A549 (cell line): ENCODE results near the gene TEX11. TPM values are rescaled to one million over a fixed set of nuclear protein-coding genes. Genes with fewer than 3 reads are reported as not detected.
"Not testable (repeated sequence)": the region's sequence is repeated elsewhere in the genome, so short reads cannot be mapped to it uniquely, and the experiment has no call there.

Source experiments
- ATAC-seq, 2 experiments: fragments of 200-7000 bp in 1 of 2; fragments of >200 bp in 1 of 2; cut with Nextera tagmentation in 1 of 2; cut with Tn5 transposase in 1 of 2; 3 replicates each; pipeline versions ENCODE4 v1.8.0 to v1.9.1; 2018 to 2020; ENCODE audit warnings: mild to moderate bottlenecking in 1 of 2, moderate library complexity in 1 of 2
- CTCF ChIA-PET: fragments of 300-600 bp; sonication (Branson Sonifier 250); formaldehyde crosslinking; extraction: SDS; loops from one replicate; lab custom pipeline; 2021; ENCODE audit warnings: antibody characterized with exemption, inconsistent platforms; lab: Yijun Ruan, JAX
- POLR2A ChIA-PET: fragments of 350-600 bp; formaldehyde crosslinking; extraction: SDS; loops from one replicate; lab custom pipeline; 2021; ENCODE audit warnings: antibody characterized with exemption, inconsistent platforms; lab: Yijun Ruan, JAX
- DNase-seq, 2 experiments: peaks; one replicate each; pipeline versions ENCODE4 v3.0.0 to v3.0.0-alpha.2; 2011 to 2016; ENCODE audit warnings: low read depth in 1 of 2, low spot score in 1 of 2
- FAIRE-seq: peaks from 2 replicates; lab custom pipeline; 2011; peaks lifted over from hg19 to GRCh38; lab: Jason Lieb, UNC
- H3K27ac ChIP-seq, 2 experiments: fragments of >200 bp; sonication (Bioruptor Twin); formaldehyde crosslinking; 3 replicates each; pipeline ENCODE4 v1.5.1; 2016 to 2017
- H3K4me1 ChIP-seq: fragments of >200 bp; sonication (Bioruptor Twin); formaldehyde crosslinking; 3 replicates; pipeline ENCODE4 v1.6.1; 2016
- H3K4me2 ChIP-seq: fragments of >200 bp; sonication (Bioruptor Twin); formaldehyde crosslinking; 3 replicates; pipeline ENCODE4 v1.6.1; 2016
- H3K4me3 ChIP-seq: fragments of >200 bp; sonication (Bioruptor Twin); formaldehyde crosslinking; 3 replicates; pipeline ENCODE4 v1.5.1; 2016
- H3K9me3 ChIP-seq: fragments of >200 bp; sonication (Bioruptor Twin); formaldehyde crosslinking; 3 replicates; pipeline ENCODE4 v1.6.1; 2016
- BHLHE40 ChIP-seq: IDR thresholded peaks from 2 replicates; pipeline ENCODE4 v1.6.1; 2012; ENCODE audit warnings: low read depth, low read length, inconsistent platforms
- CHD2 ChIP-seq: fragments of 150-350 bp; IDR thresholded peaks from 2 replicates; pipeline ENCODE4 v1.6.1; 2014; ENCODE audit warnings: low read length; ENCODE audit not compliant: partially characterized antibody
- CHD4 ChIP-seq: fragments of 200-600 bp; sonication (generic); IDR thresholded peaks from 2 replicates; pipeline ENCODE4 v1.6.1; 2016; ENCODE audit warnings: antibody characterized with exemption, mild to moderate bottlenecking, borderline replicate concordance
- E2F6 ChIP-seq: IDR thresholded peaks from 2 replicates; pipeline ENCODE4 v1.6.1; 2012; ENCODE audit warnings: low read depth, borderline replicate concordance
- ESRRA ChIP-seq: fragments of 150-350 bp; IDR thresholded peaks from 2 replicates; pipeline ENCODE4 v1.6.1; 2014; ENCODE audit warnings: mild to moderate bottlenecking, low read length, borderline replicate concordance
- HES2 ChIP-seq: fragments of >200 bp; sonication (Bioruptor Twin); formaldehyde crosslinking; IDR thresholded peaks from 2 replicates; pipeline ENCODE4 v1.6.1; 2016
- HEYL ChIP-seq: fragments of 250-450 bp; sonication (Bioruptor Pico); IDR thresholded peaks from 2 replicates; pipeline ENCODE4 v1.8.0; 2021; ENCODE audit warnings: mild to moderate bottlenecking, moderate library complexity
- HOXB13 ChIP-seq: fragments of 250-450 bp; sonication (Bioruptor Pico); IDR thresholded peaks from 2 replicates; pipeline ENCODE4 v1.5.0; 2020; ENCODE audit warnings: low read depth, mild to moderate bottlenecking, moderate library complexity
- HOXB5 ChIP-seq: fragments of 250-450 bp; sonication (Bioruptor Pico); IDR thresholded peaks from 2 replicates; pipeline ENCODE4 v1.5.0; 2020; ENCODE audit warnings: mild to moderate bottlenecking, moderate library complexity
- MAFK ChIP-seq: fragments of 450-650 bp; IDR thresholded peaks from 2 replicates; pipeline ENCODE4 v1.6.1; 2014; ENCODE audit not compliant: partially characterized antibody
- PHF8 ChIP-seq: fragments of 200-600 bp; sonication (generic); IDR thresholded peaks from 2 replicates; pipeline ENCODE4 v1.6.1; 2016; ENCODE audit warnings: low read depth, mild to moderate bottlenecking, antibody characterized with exemption, moderate library complexity, borderline replicate concordance
- POLR2A ChIP-seq: IDR thresholded peaks from 2 replicates; pipeline ENCODE4 v1.6.1; 2012; ENCODE audit warnings: mild to moderate bottlenecking, low read length
- POLR2AphosphoS2 ChIP-seq: conservative IDR thresholded peaks from 2 replicates; pipeline ENCODE4 v1.6.1; 2012; ENCODE audit warnings: low read length, improper control_type of control experiment, inconsistent platforms
- SREBF2 ChIP-seq: fragments of 450-650 bp; IDR thresholded peaks from 2 replicates; pipeline ENCODE4 v1.6.1; 2014; ENCODE audit warnings: mild to moderate bottlenecking, moderate library complexity
- TFCP2L1 ChIP-seq: fragments of 250-450 bp; sonication (Bioruptor Pico); IDR thresholded peaks from 2 replicates; pipeline ENCODE4 v1.5.0; 2021; ENCODE audit warnings: mild to moderate bottlenecking
- USF2 ChIP-seq: fragments of 450-650 bp; IDR thresholded peaks from 2 replicates; pipeline ENCODE4 v1.6.1; 2014; ENCODE audit warnings: antibody characterized with exemption
- WGBS: methylation state at CpG from one replicate; pipeline ENCODE4 v1.1.6; 2017; ENCODE audit errors: missing lambda C conversion rate; 5-methylcytosine and 5-hydroxymethylcytosine counted together
- polyA plus RNA-seq, 4 experiments: library from polyadenylated mRNA; depleted of rRNA in 3 of 4; stranded (reverse); fragments of >200 nt; fragmentation: RNase III in 1 of 4; extraction: RNeasy Plus Mini Kit Qiagen cat#74134 plus additional on column Dnase treatment in 1 of 4; gene quantifications; 2 replicates in 3 of 4; 3 replicates in 1 of 4; pipeline ENCODE4 v1.2.3, GENCODE V29; 2011 to 2017

The TEX11 gene
- polyA plus RNA-seq, 2 of the 4 experiments (the other 2 are of a cell fraction), result not detected

GRCh38 chrX:70720721-70721120 is 187.8 kb downstream of the TEX11 start (continued):
- TF ChIP-seq HOXB13 (CRISPR knock-in tag), result no peak
- TF ChIP-seq E2F6, result no peak
- TF ChIP-seq, all 56 proteins: peak for 0

- ATAC-seq, H3K4me3 ChIP-seq, H3K27ac ChIP-seq, FAIRE-seq, H3K4me2 ChIP-seq, CTCF ChIA-PET, DNase-seq, POLR2A ChIA-PET, H3K9me3 ChIP-seq, H3K4me1 ChIP-seq: not testable (repeated sequence)
- WGBS, result 40% methylated on average over 2 of the region's 3 CpGs
Measured at GRCh38 chrX:70711336-70711735, 197.2 kb downstream of the TEX11 start.

- no peak overlapping the region for H3K27ac ChIP-seq
- no peak overlapping the region for H3K4me2 ChIP-seq
- no peak overlapping the region for H3K4me3 ChIP-seq
- ATAC-seq, result no peak
- POLR2A ChIA-PET, result no interaction called here
- no peak for TF ChIP-seq TFCP2L1 (CRISPR knock-in tag)
- TF ChIP-seq BHLHE40, result no peak
- TF ChIP-seq CHD2, result no peak
- TF ChIP-seq USF2, result no peak
- no peak for TF ChIP-seq HOXB5
- no peak for TF ChIP-seq ESRRA
- no peak for TF ChIP-seq POLR2A
- TF ChIP-seq CHD4, result no peak
- TF ChIP-seq POLR2AphosphoS2, result no peak
- no peak for TF ChIP-seq MAFK
- no peak for TF ChIP-seq HES2
- TF ChIP-seq SREBF2, result no peak
- no peak for TF ChIP-seq HEYL (CRISPR knock-in tag)
- TF ChIP-seq, all 56 proteins: peak for 0
- WGBS, result 32% methylated on average over 3 of the region's 3 CpGs
- CTCF ChIA-PET, result no interaction called here
- no peak for DNase-seq
- Histone ChIP-seq H3K4me1 (no peaks in the 10 kb centered on the region), H3K9me3 (no peaks in the 10 kb centered on the region)
- FAIRE-seq, result no peak
Measured at GRCh38 chrX:70694339-70695122, 214.0 kb downstream of the TEX11 start.

- ATAC-seq, H3K4me2 ChIP-seq, DNase-seq, H3K4me1 ChIP-seq, H3K4me3 ChIP-seq, H3K9me3 ChIP-seq, H3K27ac ChIP-seq, POLR2A ChIA-PET, CTCF ChIA-PET, FAIRE-seq: not testable (repeated sequence)
- WGBS, result 95% methylated on average over 3 of the region's 33 CpGs
Measured at GRCh38 chrX:70679455-70679854, 229.1 kb downstream of the TEX11 start.

GRCh38 chrX:70675284-70675683 is 233.2 kb downstream of the TEX11 start:
- H3K27ac ChIP-seq, result no peak overlapping the region
- no peak for FAIRE-seq
- no peak overlapping the region for H3K4me2 ChIP-seq
- H3K9me3 ChIP-seq, result no peaks in the 10 kb centered on the region
- H3K4me3 ChIP-seq, result no peak overlapping the region
- H3K4me1 ChIP-seq, result no peaks in the 10 kb centered on the region
- TF ChIP-seq HOXB13 (CRISPR knock-in tag), result no peak
- TF ChIP-seq POLR2AphosphoS2, result no peak
- no peak for TF ChIP-seq ESRRA
- no peak for TF ChIP-seq PHF8
- no peak for TF ChIP-seq POLR2A
- ChIA-PET POLR2A (no interaction called here), CTCF (no interaction called here)
- DNase-seq, result no peak
- ATAC-seq, result no peak
- 14% methylated on average over 2 of the region's 2 CpGs for WGBS
